M059J (cell line): ENCODE measurements around the gene FBXL13. TPM values are rescaled to one million over a fixed set of nuclear protein-coding genes. Genes with fewer than 3 reads are reported as not detected.
"Not testable (repeated sequence)": the region's sequence is repeated elsewhere in the genome, so short reads cannot be mapped to it uniquely, and the experiment has no call there.

Source experiments
- DNase-seq: peaks from one replicate; pipeline ENCODE4 v3.0.0-alpha.2; 2012; ENCODE audit warnings: low read depth
- total RNA-seq: library from RNA; depleted of rRNA; stranded (reverse); fragments of >200 nt; shearing (Covaris generic); gene quantifications from 2 replicates; pipeline ENCODE4 v1.2.3, GENCODE V29; 2014

FBXL13 gene
- total RNA-seq, 1 experiment from 2014 or later, result 1.5 TPM

DNA sequence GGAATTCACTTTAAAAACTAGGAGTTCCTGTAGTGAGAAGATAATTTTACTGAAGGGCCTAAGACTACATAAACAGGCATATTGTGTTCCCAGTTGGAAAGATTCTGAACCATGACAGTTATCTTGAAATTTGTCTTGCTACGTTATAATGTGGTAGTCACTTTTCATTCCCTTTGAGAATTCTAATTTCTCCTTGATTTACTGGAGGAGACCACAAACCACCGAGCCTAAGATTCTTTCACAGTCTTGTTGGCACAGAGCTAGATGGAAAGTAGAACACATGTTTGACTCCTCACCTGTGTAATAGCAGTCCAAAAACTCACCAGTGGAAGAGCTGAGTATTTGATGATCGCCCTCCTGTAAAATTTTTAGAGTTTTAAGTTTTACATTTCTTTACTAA lies 5.2 kb upstream of the FBXL13 start:
- DNase-seq, result no peak

DNA sequence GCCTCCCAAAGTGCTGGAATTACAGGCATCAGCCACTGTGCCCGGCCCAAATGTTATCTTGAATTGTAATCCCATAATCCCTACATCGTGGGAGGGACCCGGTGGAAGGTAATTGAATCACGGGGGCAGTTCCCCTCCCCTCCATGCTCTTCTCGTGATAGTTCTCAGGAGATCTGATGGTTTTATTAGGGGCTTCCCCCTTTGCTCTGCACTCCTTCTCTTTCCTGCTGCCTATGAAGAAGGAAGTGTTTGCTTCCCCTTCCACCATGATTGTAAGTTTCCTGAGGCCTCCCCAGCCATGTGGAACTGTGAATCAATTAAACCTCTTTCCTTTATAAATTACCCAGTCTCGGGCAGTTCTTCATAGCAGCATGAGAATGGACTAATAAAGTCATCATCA lies 3.6 kb upstream of the FBXL13 start:
- DNase-seq, result not testable (repeated sequence)

DNA sequence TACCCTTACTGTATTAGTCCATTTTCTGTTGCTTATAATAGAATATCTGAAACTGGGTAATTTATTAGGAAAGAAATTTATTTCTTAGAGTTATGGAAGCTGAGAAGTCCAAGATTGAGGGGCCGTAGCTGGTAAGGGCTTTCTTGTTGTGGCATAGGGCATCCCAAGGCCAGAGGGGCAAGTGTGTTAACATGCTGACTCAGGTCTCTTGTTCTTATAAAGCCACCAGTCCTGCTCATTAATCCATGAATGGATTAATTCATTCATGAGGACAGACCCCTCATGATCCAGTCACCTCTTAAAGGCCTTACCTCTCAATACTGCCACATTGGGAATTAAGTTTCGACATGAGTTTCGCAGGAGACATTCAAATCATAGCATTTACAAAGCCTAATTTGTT lies 2.7 kb upstream of the FBXL13 start:
- no peak for DNase-seq

DNA sequence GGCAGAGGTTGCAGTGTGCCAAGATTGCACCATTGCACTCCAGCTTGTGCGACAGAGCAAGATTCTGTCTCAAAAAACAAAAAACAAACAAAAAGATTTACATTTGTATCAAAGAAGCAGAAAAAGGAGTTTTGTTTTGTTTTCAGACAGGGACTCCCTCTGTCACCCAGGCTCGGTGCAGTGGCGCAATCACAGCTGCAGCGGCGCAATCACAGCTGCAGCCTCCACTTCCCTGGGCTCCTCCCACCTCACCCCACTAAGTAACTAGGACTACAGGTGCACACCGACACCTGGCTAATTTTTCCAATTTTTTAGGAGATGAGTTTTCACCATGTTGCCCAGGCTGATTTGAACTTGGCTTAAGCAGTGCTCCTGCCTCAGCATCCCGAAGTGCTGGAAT lies 2.2 kb upstream of the FBXL13 start:
- no peak for DNase-seq

DNA sequence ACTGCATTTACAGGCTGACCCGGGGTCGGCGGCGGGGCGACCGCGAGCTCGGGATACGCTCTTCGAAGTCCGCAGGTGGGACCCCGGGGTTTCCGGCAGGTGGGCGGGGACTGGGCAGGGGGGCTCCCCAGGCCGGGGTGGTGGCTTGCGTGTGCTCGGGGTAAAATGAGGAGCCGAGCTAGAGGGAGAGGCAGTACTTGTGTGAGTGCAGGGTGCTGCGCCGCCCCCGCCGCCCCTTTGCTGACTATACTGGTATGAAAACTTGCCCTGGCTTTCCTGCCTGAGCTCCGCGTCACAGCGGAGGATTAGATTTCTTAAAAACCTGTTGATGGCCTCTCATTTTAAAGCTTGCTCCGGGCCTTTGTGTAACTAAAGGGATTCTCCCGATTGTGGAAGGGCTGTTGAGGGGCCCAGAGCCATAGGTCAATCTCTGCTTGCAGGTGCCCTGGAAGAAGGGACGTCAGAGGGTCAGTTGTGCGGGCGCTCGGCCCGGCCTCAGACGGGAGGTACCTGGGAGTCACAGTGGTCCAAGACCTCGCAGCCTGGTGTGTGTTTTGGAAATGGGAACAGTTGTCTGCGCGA lies 832 bp upstream of the FBXL13 start:
- peak; percentile 56 for DNase-seq

DNA sequence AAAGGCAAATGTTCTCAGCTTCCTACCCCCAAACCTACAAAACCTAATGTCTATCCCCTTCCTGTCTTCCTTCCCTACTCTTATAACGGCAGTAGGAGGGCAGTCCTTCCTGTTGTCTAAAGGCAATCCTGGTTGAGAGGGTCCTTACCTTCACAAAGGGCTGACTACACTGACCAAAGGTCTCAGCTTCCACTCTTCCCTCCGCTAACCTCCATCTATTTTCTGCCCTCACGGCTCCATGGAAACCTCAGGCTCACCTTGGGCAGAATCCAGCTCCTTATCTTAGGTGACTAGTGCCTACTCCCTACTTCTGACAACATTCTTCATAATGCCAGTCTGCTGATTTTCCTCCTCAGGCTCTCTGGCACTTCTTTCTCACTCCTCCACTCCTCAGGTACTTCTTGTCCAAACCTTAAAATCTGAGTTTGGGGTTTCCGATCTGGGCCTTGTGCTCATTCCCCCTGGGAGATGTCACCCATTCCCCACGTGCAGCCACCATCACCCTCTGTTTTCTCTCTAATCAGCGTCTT lies 542 bp downstream of the FBXL13 start:
- peak; percentile 57 for DNase-seq

DNA sequence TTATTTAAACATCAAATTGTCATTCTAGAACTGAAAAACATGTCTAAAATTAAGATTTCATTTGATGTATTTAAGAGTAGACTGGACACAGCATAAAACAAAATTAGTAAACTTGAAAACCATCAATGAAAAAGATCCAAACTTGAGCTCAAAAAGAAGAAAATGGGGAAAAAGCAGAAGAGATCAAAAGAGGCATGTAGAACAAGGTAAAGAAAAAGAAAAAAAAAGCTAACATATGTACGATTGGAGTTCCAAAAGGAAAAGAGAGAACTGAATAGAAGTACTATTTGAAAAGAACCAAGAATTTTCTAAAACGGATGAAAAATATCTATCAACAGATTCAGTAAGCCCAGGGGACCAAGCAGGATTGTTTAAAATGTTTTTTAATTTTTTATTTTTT lies 3.6 kb downstream of the FBXL13 start:
- DNase-seq, result no peak

DNA sequence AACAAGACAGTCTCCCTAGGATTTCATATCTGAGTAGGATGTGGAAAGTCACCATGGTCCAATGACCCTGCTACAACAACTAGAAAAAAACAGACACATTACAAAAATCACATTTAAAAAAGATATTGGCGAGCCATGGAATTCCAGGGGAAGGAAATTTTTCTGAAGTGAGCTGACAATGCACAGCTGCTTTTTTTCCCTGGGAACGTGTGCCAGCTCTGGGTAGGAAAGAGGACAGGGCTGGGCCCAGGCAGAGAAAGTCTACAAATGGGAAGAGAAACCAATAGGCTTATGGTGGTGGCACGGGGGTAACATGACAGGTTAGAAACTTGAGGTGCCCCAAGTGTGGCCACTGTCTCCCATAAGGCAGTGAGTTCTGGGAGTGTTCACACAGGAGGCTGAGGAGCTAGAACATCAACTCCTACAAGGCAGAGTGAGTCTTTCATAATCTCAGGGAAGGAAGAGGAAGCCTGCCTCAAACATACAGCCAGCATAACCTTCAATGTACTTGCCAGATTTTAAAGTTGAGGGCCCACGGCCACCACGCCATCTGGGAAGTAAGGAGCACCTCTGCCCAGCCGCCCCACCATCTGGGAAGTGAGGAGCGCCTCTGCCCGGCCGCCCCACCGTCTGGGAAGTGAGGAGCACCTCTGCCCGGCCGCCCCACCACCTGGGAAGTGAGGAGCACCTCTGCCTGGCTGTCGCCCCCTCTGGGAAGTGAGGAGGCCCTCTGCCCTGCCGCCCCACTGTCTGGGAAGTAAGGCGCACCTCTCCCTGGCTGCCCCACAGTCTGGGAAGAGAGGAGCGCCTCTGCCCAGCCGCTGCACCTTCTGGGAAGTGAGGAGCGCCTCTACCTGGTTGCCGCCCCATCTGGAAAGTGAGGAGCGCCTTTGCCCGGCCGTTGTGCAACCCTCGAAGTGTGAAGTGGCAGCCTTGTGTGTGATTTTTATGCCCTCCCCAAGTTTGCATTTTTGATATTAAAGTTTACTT lies 5.9 kb downstream of the FBXL13 start:
- DNase-seq, result no peak

DNA sequence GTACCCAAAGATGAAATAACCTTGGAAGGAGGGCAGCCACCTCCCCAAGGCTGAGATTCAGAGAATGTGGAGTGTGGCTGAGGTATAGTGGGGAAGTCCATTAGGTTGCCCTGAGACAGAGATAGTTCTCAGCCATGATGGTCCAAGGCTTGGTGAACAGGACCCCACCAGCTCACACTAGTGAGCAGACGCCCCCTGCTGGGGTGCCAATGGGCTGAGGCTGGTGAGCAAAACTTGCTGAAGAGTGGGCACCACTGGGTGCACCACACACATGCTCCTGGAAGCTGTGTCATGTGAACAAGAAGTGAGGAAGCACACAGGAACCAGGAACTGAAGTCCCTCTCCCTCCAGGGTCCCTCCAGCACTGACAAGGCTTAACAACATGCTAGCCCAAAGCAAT lies 8.9 kb downstream of the FBXL13 start:
- peak; percentile 54 for DNase-seq

DNA sequence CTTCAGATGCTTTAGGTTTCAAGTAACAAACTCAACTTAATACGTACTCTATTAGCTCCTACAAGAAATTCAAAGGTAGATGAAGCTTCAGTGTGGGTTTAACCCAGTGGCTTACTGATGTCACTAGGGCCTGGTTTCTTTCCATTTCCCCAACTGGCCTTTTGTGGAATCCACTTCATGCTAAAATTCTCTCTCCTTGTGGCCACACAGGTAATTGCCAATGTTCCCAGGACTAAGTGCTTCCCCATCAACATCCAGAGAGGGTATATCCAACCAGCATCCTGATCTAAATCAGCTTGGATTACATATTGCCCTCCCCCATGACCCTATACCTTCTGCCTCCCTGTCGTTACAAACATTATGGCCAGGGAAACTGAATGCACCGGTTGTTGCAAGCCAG lies 10.7 kb downstream of the FBXL13 start:
- no peak for DNase-seq

DNA sequence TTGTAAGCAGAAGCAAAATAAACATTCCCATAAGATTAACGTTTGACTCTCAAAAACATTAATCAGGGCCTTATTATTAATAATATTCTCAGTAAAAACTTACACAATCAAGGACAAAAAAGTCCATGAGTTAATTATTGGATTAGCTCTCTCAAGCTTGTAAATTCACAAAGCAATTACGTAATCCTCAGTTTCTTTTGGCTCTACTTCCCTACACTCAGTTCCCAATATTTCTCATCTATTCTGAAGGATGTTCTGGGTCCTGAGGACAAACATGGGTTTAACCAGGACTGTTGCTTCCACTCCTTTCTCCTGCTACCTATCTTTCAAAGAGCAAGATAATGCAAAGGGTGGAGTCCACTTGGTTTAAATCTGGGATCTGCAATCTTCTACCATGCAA lies 15.1 kb downstream of the FBXL13 start:
- no peak for DNase-seq

DNA sequence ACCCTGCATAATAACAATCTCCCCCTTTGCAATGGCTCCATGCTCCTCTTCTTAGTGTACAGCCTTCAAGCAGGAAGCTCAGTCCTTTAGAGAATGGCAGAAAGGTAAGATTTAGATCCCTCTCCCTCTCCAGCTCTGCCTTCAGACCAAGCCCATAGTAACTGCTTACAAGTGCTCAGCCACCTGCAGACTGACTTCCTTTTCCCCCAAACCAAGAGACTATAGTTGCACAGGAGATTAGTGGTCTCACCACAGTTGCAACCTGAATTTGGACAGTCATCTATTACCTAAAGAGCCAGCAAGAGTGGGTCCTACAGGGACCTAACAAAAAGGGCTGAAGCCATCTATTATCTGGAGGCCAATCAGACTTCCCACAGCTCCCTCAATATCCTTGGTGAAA lies 16.5 kb downstream of the FBXL13 start:
- no peak for DNase-seq

DNA sequence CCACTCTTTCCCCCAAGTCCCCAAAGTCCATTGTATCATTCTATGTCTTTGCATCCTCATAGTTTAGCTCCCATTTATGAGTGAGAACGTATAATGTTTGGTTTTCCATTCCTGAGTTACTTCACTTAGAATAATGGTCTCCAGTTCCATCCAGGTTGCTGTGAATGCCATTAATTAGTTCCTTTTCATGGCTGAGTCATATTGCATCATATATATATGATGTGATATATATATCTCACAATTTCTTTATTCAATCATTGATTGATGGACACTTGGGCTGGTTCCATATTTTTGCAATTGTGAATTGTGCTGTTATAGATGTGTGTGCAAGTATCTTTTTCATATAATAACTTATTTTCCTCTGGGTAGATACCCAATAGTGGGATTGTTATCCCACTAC lies 18.6 kb downstream of the FBXL13 start:
- not testable (repeated sequence) for DNase-seq

DNA sequence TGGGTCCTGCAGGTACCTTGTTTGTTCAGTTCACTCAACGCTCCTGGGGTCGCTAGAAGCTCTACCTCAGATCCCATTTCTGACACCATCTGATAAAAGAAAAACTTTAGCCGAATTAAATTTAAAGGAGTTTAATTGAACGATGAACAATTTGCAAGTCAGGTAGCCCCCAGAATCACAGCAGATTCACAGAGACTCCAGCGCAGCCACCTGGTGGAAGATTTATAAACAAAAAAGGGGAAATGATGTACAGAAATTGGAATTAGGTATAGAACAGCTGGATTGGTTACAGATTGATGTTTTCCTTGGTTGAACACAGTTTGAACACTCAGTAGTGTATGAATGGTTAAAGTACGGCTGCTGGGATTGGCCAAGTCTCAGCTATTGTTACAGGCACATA lies 23.1 kb downstream of the FBXL13 start:
- no peak for DNase-seq

DNA sequence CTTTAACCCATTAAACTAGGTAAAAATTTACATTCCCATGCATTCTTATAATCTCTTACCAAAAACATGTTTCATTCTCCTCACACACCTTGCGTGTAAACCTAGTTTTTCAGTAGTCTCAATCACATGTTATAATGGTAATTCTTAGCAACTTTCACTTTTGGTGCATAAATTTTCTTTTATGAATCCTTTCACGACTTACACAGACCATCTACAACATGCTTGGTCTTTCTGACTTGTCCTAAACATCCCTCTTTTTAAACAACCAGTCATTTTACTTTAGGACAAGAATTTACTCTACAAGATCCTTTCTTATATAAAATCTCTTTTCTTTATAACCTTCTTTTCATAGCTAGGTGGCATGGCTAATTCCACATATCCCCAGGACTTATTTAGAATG lies 25.8 kb downstream of the FBXL13 start:
- peak; percentile 53 for DNase-seq

DNA sequence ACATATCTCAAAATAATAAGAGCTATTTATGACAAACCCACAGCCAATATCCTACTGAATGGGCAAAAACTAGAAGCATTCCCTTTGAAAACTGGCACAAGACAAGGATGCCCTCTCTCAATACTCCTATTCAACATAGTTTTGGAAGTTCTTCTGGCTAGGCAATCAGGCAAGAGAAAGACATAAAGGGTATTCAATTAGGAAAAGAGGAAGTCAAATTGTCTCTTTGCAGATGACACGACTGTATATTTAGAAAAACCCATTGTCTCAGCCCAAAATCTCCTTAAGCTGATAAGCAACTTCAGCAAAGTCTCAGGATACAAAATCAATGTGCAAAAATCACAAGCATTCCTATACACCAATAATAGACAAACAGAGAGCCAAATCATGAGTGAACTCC lies 32.8 kb downstream of the FBXL13 start:
- DNase-seq, result not testable (repeated sequence)

DNA sequence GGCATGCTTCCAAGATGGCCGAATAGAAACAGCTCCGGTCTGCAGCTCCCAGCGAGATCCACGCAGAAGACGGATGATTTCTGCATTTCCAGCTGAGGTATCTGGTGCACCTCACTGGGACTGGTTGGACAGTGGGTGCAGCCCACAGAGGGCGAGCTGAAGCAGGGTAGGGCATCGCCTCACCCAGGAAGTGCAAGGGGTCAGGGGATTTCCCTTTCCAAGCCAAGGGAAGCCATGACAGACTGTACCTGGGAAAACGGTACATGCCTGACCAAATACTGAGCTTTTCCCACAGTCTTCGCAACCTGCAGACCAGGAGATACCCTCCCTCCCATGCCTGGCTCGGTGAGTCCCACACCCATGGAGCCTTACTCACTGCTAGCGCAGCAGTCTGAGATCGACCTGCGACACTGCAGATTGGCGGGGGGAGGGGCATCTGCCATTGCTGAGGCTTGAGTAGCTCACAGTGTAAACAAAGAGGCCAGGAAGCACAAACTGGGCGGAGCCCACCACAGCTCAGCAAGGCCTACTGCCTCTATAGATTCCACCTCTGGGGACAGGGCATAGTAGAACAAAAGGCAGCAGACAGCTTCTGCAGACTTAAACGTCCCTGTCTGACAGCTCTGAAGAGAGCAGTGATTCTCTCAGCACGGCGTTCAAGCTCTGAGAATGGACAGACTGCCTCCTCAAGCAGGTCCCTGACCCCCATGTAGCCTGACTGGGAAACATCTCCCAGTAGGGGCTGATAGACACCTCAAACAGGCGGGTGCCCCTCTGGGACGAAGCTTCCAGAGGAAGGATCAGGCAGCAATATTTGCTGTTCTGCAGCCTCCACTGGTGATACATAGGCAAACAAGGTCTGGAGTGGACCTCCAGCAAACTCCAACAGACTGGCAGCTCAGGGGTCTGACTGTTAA lies 36.5 kb downstream of the FBXL13 start:
- DNase-seq, result not testable (repeated sequence)

DNA sequence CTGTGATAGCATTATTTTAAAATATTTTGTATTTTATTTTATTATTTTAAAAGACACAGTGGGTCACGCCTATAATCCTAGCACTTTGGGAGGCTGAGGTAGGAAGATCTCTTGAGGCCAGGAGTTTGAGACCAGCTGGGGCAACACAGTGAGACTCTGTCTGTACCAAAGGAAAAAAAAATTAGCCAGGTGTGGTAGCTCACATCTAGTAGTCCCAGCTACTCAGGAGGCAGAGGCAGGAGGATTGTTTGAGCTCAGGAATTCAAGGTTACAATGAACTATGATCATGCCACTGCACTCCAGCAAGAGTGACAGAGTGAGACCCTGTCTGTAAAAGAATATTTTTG lies 37.1 kb downstream of the FBXL13 start:
- DNase-seq, result no peak

DNA sequence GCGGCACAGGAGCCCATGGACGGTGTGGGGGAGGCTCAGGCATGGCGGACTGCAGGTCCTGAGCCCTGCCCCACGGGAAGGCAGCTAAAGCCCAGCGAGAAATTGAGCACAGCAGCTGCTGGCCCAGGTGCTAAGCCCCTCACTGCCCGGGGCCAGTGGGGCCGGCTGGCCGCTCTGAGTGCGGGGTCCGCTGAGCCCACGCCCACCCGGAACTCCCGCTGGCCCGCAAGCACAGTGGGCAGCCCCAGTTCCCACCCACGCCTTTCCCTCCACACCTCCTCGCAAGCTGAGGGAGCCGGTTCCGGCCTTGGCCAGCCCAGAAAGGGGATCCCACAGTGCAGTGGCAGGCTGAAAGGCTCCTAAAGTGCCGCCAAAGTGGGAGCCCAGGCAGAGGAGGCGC lies 40.3 kb downstream of the FBXL13 start:
- DNase-seq, result not testable (repeated sequence)

DNA sequence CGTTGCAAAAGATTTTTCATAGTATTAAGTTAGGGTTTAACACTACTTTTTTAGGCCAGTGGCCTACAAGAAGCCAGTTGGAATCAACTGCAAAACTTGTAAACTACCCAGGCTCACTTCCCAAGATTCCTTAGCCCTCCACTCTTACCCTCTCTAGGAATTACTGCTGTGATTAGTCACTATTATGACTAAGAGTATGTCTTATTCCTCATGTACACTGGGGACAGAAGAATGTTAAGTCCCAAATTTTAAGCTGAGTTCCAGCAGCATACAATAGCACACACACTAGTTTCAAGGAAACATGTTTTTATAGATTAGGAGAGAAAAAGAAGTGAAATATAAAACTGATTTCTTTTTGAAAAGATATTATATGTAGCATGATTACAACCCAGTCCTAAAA lies 42.8 kb downstream of the FBXL13 start:
- peak; percentile 39 for DNase-seq

DNA sequence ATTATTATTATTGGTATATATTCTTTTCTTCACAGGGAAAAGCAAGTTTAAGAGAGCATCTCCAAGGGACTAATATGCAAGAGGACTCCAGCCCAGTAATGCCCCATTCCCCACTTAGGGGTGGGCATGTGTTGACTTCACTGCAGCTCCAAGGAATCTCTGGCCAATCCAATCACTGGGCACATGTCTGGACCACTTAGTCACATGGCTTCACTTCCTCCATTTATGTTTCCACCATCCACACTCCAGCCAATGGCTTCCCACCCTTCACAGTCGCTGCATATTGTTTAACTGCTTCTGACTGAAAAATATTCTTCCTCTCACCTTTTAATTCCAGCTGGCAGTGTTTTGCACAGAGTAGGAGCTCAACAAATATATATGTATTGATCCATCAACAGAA lies 43.6 kb downstream of the FBXL13 start:
- no peak for DNase-seq

DNA sequence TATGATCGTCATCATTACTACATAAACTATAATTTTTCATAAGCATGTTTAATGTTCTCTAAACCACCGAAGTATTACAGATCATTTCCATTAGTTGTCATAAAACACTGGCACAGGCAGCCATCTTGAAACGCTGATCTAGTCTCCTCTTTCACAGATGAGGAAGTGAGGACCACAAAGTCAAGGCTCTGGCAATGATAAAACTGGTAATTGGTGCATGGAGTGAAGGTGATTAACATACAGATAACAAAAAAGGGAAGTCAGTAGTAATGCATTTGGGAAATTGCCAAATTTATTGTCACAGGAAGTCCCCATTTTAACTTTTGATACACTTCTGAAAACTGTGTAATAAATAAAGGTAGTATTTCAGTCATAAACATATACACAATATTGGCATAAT lies 49.3 kb downstream of the FBXL13 start:
- DNase-seq, result no peak
